SH-SY5Y (cell line): ENCODE results near the gene TMX1.

Experiments
- GATA2 ChIP-seq: IDR thresholded peaks from 2 replicates; pipeline ENCODE4 v1.6.1; 2011; ENCODE audit warnings: mild to moderate bottlenecking, low read depth, low read length
- GATA3 ChIP-seq: IDR thresholded peaks from 2 replicates; pipeline ENCODE4 v1.6.1; 2011; ENCODE audit warnings: low read depth, mild to moderate bottlenecking, low read length, moderate library complexity

GRCh38 chr14:51244591-51244990 is 4.5 kb downstream of the TMX1 start:
- TF ChIP-seq GATA2, result no peak
- TF ChIP-seq GATA3, result no peak
